K562 (cell line): ENCODE data around the gene ZMYM4. TPM values are rescaled to one million over a fixed set of nuclear protein-coding genes. Genes with fewer than 3 reads are reported as not detected.
A peak's percentile ranks its signal among the peaks of the same experiment; 100 is the strongest.

ENCODE experiments used
- ARID2 ChIP-seq: fragments of 450-650 bp; IDR thresholded peaks from 2 replicates; pipeline ENCODE4 v1.6.1; 2017; ENCODE audit warnings: antibody characterized with exemption, mild to moderate bottlenecking
- ASH1L ChIP-seq: fragments of 450-650 bp; IDR thresholded peaks from 2 replicates; pipeline ENCODE4 v1.6.1; 2018; ENCODE audit warnings: borderline replicate concordance, mild to moderate bottlenecking, low read depth; ENCODE audit not compliant: partially characterized antibody
- BRF2 ChIP-seq: IDR thresholded peaks from 3 replicates; pipeline ENCODE4 v1.6.1; 2011; ENCODE audit warnings: borderline replicate concordance, mild to moderate bottlenecking; ENCODE audit not compliant: insufficient read length, insufficient read depth
- CC2D1A ChIP-seq: fragments of 450-650 bp; IDR thresholded peaks from 2 replicates; pipeline ENCODE4 v1.6.1; 2017; ENCODE audit warnings: mild to moderate bottlenecking
- CEBPG ChIP-seq, 3 experiments: fragments of 200-800 bp in 1 of 3; sonication (Bioruptor generic) in 1 of 3; sonication (generic) in 1 of 3; formaldehyde crosslinking in 1 of 3; IDR thresholded peaks in 2 of 3; conservative IDR thresholded peaks in 1 of 3; 2 replicates each; pipeline versions ENCODE4 v1.6.1 to v1.8.0; 2016 to 2022; ENCODE audit warnings: missing compliant biosample characterization in 2 of 3, missing genetic modification characterization in 2 of 3, mild to moderate bottlenecking in 1 of 3, missing genetic modification reagents in 1 of 3
- CREB5 ChIP-seq: fragments of 250-450 bp; sonication (Bioruptor Pico); IDR thresholded peaks from 2 replicates; pipeline ENCODE4 v1.5.0; 2020; ENCODE audit warnings: mild to moderate bottlenecking
- CTCF ChIP-seq, 3 experiments: IDR thresholded peaks in 2 of 3; conservative IDR thresholded peaks in 1 of 3; 2 replicates each; pipeline ENCODE4 v1.5.1; 2011 to 2012; ENCODE audit warnings: low read length in 3 of 3, mild to moderate bottlenecking in 3 of 3, control low read depth in 2 of 3, improper control_type of control experiment in 1 of 3, inconsistent platforms in 1 of 3, low read depth in 1 of 3, mixed read lengths in 1 of 3, moderate library complexity in 1 of 3; ENCODE audit not compliant: insufficient read depth in 2 of 3
- E2F1 ChIP-seq: sonication (generic); formaldehyde crosslinking; IDR thresholded peaks from 2 replicates; pipeline ENCODE4 v1.8.1; 2023; ENCODE audit warnings: mild to moderate bottlenecking, missing genetic modification reagents, moderate library complexity
- EGR1 ChIP-seq: fragments of 450-650 bp; conservative IDR thresholded peaks from 2 replicates; pipeline ENCODE4 v1.6.1; 2017; ENCODE audit warnings: mild to moderate bottlenecking
- HMGN3 ChIP-seq: IDR thresholded peaks from 2 replicates; pipeline ENCODE4 v1.6.1; 2011; ENCODE audit warnings: borderline replicate concordance, low read depth, mild to moderate bottlenecking, mixed read lengths, low read length; ENCODE audit not compliant: insufficient read length; ENCODE audit errors: extremely low read depth
- JUNB ChIP-seq: fragments of 450-650 bp; formaldehyde crosslinking; conservative IDR thresholded peaks from 2 replicates; pipeline ENCODE4 v1.4.0; 2020; ENCODE audit warnings: mild to moderate bottlenecking
- NFYB ChIP-seq: IDR thresholded peaks from 2 replicates; pipeline ENCODE4 v1.6.1; 2011; ENCODE audit warnings: mild to moderate bottlenecking, moderate library complexity; ENCODE audit not compliant: insufficient read length; ENCODE audit errors: extremely low read depth
- SMAD3 ChIP-seq: fragments of 450-650 bp; formaldehyde crosslinking; conservative IDR thresholded peaks from 2 replicates; pipeline ENCODE4 v1.4.0; 2020; ENCODE audit warnings: mild to moderate bottlenecking
- SMC3 ChIP-seq: conservative IDR thresholded peaks from 2 replicates; pipeline ENCODE4 v1.6.1; 2011; ENCODE audit warnings: low read depth, low read length, improper control_type of control experiment; ENCODE audit not compliant: insufficient read depth
- STAG1 ChIP-seq: sonication (generic); formaldehyde crosslinking; IDR thresholded peaks from 2 replicates; pipeline ENCODE4 v1.5.0; 2020; ENCODE audit warnings: missing genetic modification reagents, borderline replicate concordance
- TAF15 ChIP-seq: fragments of 200-400 bp; formaldehyde crosslinking; IDR thresholded peaks from 2 replicates; pipeline ENCODE4 v1.6.1; 2017; ENCODE audit warnings: mild to moderate bottlenecking, low read depth, low read length, moderate library complexity
- U2AF1 ChIP-seq: fragments of 200-400 bp; formaldehyde crosslinking; optimal IDR thresholded peaks from 2 replicates; pipeline ENCODE3; 2017; ENCODE audit warnings: mild to moderate bottlenecking, low read depth, low read length, moderate library complexity
- ZBTB17 ChIP-seq: fragments of 450-650 bp; formaldehyde crosslinking; IDR thresholded peaks from 2 replicates; pipeline ENCODE4 v1.4.0; 2020; ENCODE audit warnings: mild to moderate bottlenecking
- ZFX ChIP-seq: sonication (generic); formaldehyde crosslinking; IDR thresholded peaks from 2 replicates; pipeline ENCODE4 v1.8.0; 2022; ENCODE audit warnings: mild to moderate bottlenecking, missing genetic modification reagents, moderate library complexity
- ZNF280A ChIP-seq: fragments of 450-650 bp; IDR thresholded peaks from 2 replicates; pipeline ENCODE4 v1.6.1; 2018; ENCODE audit warnings: mild to moderate bottlenecking, low read depth; ENCODE audit not compliant: partially characterized antibody
- ZZZ3 ChIP-seq: fragments of 450-650 bp; IDR thresholded peaks from 2 replicates; pipeline ENCODE4 v1.6.1; 2016; ENCODE audit warnings: antibody characterized with exemption, mild to moderate bottlenecking, moderate library complexity
- polyA plus RNA-seq, 8 experiments: library from polyadenylated mRNA; depleted of rRNA in 4 of 8; stranded (reverse) in 5 of 8; unstranded in 3 of 8; fragments of >200 nt; fragmentation: Nextera tagmentation in 2 of 8; fragmentation: Illumina TruSeq in 1 of 8; extraction: Ambion mirVana in 2 of 8; extraction: Trizol in 1 of 8; gene quantifications; 2 replicates each; pipeline versions ENCODE4 v1.2.1 to v1.2.3, GENCODE V29; 2011 to 2014; ENCODE audit warnings: inconsistent platforms in 1 of 8, missing spikeins in 1 of 8
- total RNA-seq, 7 experiments: library from RNA; depleted of rRNA in 6 of 7; stranded (reverse); fragments of >200 nt in 6 of 7; fragmentation: Illumina TruSeq in 2 of 7; extraction: Trizol in 2 of 7; gene quantifications; 2 replicates each; pipeline versions ENCODE4 v1.2.1 to v1.2.3, GENCODE V29; 2011 to 2021; ENCODE audit warnings: low replicate concordance in 1 of 7

The ZMYM4 gene
- total and polyA plus RNA-seq, 9 of the 15 experiments (the other 6 are each of a cell fraction or from before 2014, with no cell fraction given) = 15.2 to 77.2 (median 63.3) TPM

- peak; percentile 61; the same call in 1 of the 2 replicates for TF ChIP-seq CC2D1A
- TF ChIP-seq HMGN3 = no peak
- no peak for TF ChIP-seq CEBPG (CRISPR knock-in tag; IDR thresholded peaks at IDR 0.05)
- TF ChIP-seq CEBPG (tag; conservative IDR thresholded peaks at IDR 0.05 in 1 of 2, IDR thresholded peaks at IDR 0.05 in 1 of 2) = no peak
- TF ChIP-seq ZZZ3 = no peak
- no peak for TF ChIP-seq U2AF1
- TF ChIP-seq SMC3 = peak; percentile 96
- TF ChIP-seq E2F1 (CRISPR knock-in tag) = no peak
- TF ChIP-seq BRF2 = no peak
- TF ChIP-seq CTCF (IDR thresholded peaks at IDR 0.05 in 2 of 3, conservative IDR thresholded peaks at IDR 0.05 in 1 of 3; ENCODE audit: insufficient read depth in 2 of 3, low read depth in 1 of 3, low read length in 3 of 3) = peak; percentile 90 to 94 (median 92)
- no peak for TF ChIP-seq ZNF280A
- TF ChIP-seq JUNB (CRISPR knock-in tag) = no peak
- TF ChIP-seq ZFX (CRISPR knock-in tag) = no peak
- TF ChIP-seq ARID2 = peak; percentile 62; the same call in 1 of the 2 replicates
- no peak for TF ChIP-seq EGR1
- TF ChIP-seq NFYB = no peak
- no peak for TF ChIP-seq CREB5 (CRISPR knock-in tag)
- no peak for TF ChIP-seq TAF15
- TF ChIP-seq STAG1 (CRISPR knock-in tag) = peak; percentile 90
- no peak for TF ChIP-seq SMAD3 (CRISPR knock-in tag)
- no peak for TF ChIP-seq ASH1L
- no peak for TF ChIP-seq ZBTB17 (CRISPR knock-in tag)
These were observed 182.6 kb downstream of the ZMYM4 start (continued) for GRCh38 chr1:35451125-35451528.
